WTC11 (cell line): ENCODE results near the gene CDH3. TPM values are rescaled to one million over a fixed set of nuclear protein-coding genes. Genes with fewer than 3 reads are reported as not detected.

Experiments
- ATAC-seq: fragments of 200-7000 bp; cut with Tn5 transposase; 2 replicates; pipeline ENCODE4 v1.10.0; 2021; ENCODE audit warnings: mild to moderate bottlenecking, moderate library complexity
- CTCF ChIA-PET: fragments of 300-600 bp; sonication (Branson Sonifier 250); formaldehyde crosslinking; loops from one replicate; lab custom pipeline; 2021; ENCODE audit warnings: antibody characterized with exemption; lab: Charles Lee
- POLR2A ChIA-PET: fragments of 350-600 bp; sonication (Branson Sonifier 250); formaldehyde crosslinking; loops from one replicate; lab custom pipeline; 2021; ENCODE audit warnings: antibody characterized with exemption; lab: Charles Lee
- DNase-seq: peaks from one replicate; pipeline ENCODE4 v3.0.0; 2021; ENCODE audit warnings: low spot score
- H3K27ac Mint-ChIP-seq: 2 replicates; pipeline ENCODE4 v1.8.0; 2021; ENCODE audit warnings: mixed read lengths
- H3K27me3 Mint-ChIP-seq: 2 replicates; pipeline ENCODE4 v1.8.0; 2021; ENCODE audit warnings: low read depth, mild to moderate bottlenecking, moderate library complexity, mixed read lengths
- H3K36me3 Mint-ChIP-seq: 2 replicates; pipeline ENCODE4 v1.8.0; 2021; ENCODE audit warnings: mixed read lengths
- H3K4me1 Mint-ChIP-seq: 2 replicates; pipeline ENCODE4 v1.8.0; 2022; ENCODE audit warnings: mixed read lengths
- H3K4me3 Mint-ChIP-seq: 2 replicates; pipeline ENCODE4 v1.8.0; 2021; ENCODE audit warnings: mild to moderate bottlenecking, moderate library complexity, mixed read lengths
- H3K9me3 Mint-ChIP-seq: 2 replicates; pipeline ENCODE4 v1.8.0; 2021; ENCODE audit warnings: mixed read lengths
- CDX4 ChIP-seq: fragments of 250-450 bp; sonication (Bioruptor Pico); IDR thresholded peaks from 2 replicates; pipeline ENCODE4 v1.9.0; 2021; ENCODE audit warnings: moderate library complexity, mild to moderate bottlenecking, inconsistent platforms, borderline replicate concordance
- E2F5 ChIP-seq: sonication (generic); formaldehyde crosslinking; IDR thresholded peaks from 2 replicates; pipeline ENCODE4 v1.8.1; 2022; ENCODE audit warnings: mild to moderate bottlenecking, moderate library complexity, missing genetic modification reagents
- FOXK1 ChIP-seq: sonication (generic); formaldehyde crosslinking; IDR thresholded peaks from 2 replicates; pipeline ENCODE4 v1.8.0; 2022; ENCODE audit warnings: mild to moderate bottlenecking, moderate library complexity, missing genetic modification reagents
- IRF2 ChIP-seq: sonication (generic); formaldehyde crosslinking; IDR thresholded peaks from 2 replicates; pipeline ENCODE4 v1.8.0; 2022; ENCODE audit warnings: low read depth, missing genetic modification reagents, borderline replicate concordance
- MAX ChIP-seq: sonication (generic); formaldehyde crosslinking; IDR thresholded peaks from 2 replicates; pipeline ENCODE4 v1.8.0; 2022; ENCODE audit warnings: mild to moderate bottlenecking, missing genetic modification reagents
- MLX ChIP-seq: sonication (generic); formaldehyde crosslinking; IDR thresholded peaks from 2 replicates; pipeline ENCODE4 v1.8.1; 2023; ENCODE audit warnings: mild to moderate bottlenecking, missing genetic modification reagents, moderate library complexity
- MYBL2 ChIP-seq: sonication (generic); formaldehyde crosslinking; IDR thresholded peaks from 2 replicates; pipeline ENCODE4 v1.8.1; 2023; ENCODE audit warnings: mild to moderate bottlenecking, moderate library complexity, missing genetic modification reagents
- PRRX2 ChIP-seq: fragments of 250-450 bp; sonication (Bioruptor Pico); IDR thresholded peaks from 2 replicates; pipeline ENCODE4 v1.8.0; 2021; ENCODE audit warnings: mild to moderate bottlenecking
- SOX15 ChIP-seq: fragments of 250-450 bp; sonication (Bioruptor Pico); IDR thresholded peaks from 2 replicates; pipeline ENCODE4 v1.9.0; 2021; ENCODE audit warnings: mild to moderate bottlenecking
- TEAD1 ChIP-seq: sonication (generic); formaldehyde crosslinking; IDR thresholded peaks from 2 replicates; pipeline ENCODE4 v1.8.0; 2022; ENCODE audit warnings: mild to moderate bottlenecking, missing genetic modification reagents
- ZMAT4 ChIP-seq: fragments of 250-450 bp; sonication (Bioruptor Pico); IDR thresholded peaks from 2 replicates; pipeline ENCODE4 v1.9.0; 2021; ENCODE audit warnings: mild to moderate bottlenecking
- ZNF121 ChIP-seq: sonication (generic); formaldehyde crosslinking; IDR thresholded peaks from 2 replicates; pipeline ENCODE4 v1.8.0; 2023; ENCODE audit warnings: missing genetic modification reagents
- ZNF317 ChIP-seq: sonication (generic); formaldehyde crosslinking; IDR thresholded peaks from 2 replicates; pipeline ENCODE4 v1.8.1; 2023; ENCODE audit warnings: low read depth, mild to moderate bottlenecking, moderate library complexity, missing genetic modification reagents, borderline replicate concordance
- ZNF416 ChIP-seq: fragments of 250-450 bp; sonication (Bioruptor Pico); IDR thresholded peaks from 2 replicates; pipeline ENCODE4 v1.9.0; 2021; ENCODE audit warnings: mild to moderate bottlenecking, inconsistent platforms
- ZNF671 ChIP-seq: fragments of 250-450 bp; sonication (Bioruptor Pico); IDR thresholded peaks from 2 replicates; pipeline ENCODE4 v1.8.0; 2021; ENCODE audit warnings: mild to moderate bottlenecking
- total RNA-seq: library from RNA; stranded (reverse); gene quantifications from 3 replicates; pipeline ENCODE4 v1.2.3, GENCODE V29; 2021
- TF ChIP-seq, protein P1 (sequence below): sonication (generic); formaldehyde crosslinking; IDR thresholded peaks from 2 replicates; pipeline ENCODE4 v1.8.1; 2022; ENCODE audit warnings: low read depth, mild to moderate bottlenecking, moderate library complexity, missing genetic modification reagents, borderline replicate concordance

The CDH3 gene
- total RNA-seq, 1 experiment from 2014 or later = 128 TPM

GRCh38 chr16:68644715-68645493 lies at the start of gene CDH3 (continued):
- TF ChIP-seq FOXK1 (peak; percentile 58; the same call in 1 of the 2 replicates), MLX (CRISPR knock-in tag) (0 out of 2 replicates have a peak, but pooled peaks have one; percentile 16)

- ATAC-seq (no peak), DNase-seq (no peak)
- ChIA-PET CTCF (interaction anchor here (0.9 to 1.1 kb wide), 2 partner anchors 67 to 75 kb away, joined by 4 read pairs; no protein-coding TSS in a partner anchor), POLR2A (no interaction called here)
- peaks cover 9% of the 10 kb centered on the region for H3K36me3 Mint-ChIP-seq
- H3K27ac Mint-ChIP-seq = no peak overlapping the region
- H3K4me1 Mint-ChIP-seq = peaks cover 10% of the 10 kb centered on the region
- no peaks in the 10 kb centered on the region; the same call in 1 of the 2 replicates for H3K27me3 Mint-ChIP-seq
- no peak overlapping the region for H3K4me3 Mint-ChIP-seq
- peaks cover 12% of the 10 kb centered on the region for H3K9me3 Mint-ChIP-seq
- no peak for TF ChIP-seq PRRX2 (CRISPR knock-in tag)
- TF ChIP-seq E2F5 = no peak
- TF ChIP-seq SOX15 = no peak
- no peak for TF ChIP-seq ZMAT4 (CRISPR knock-in tag)
- TF ChIP-seq, protein P1, sequence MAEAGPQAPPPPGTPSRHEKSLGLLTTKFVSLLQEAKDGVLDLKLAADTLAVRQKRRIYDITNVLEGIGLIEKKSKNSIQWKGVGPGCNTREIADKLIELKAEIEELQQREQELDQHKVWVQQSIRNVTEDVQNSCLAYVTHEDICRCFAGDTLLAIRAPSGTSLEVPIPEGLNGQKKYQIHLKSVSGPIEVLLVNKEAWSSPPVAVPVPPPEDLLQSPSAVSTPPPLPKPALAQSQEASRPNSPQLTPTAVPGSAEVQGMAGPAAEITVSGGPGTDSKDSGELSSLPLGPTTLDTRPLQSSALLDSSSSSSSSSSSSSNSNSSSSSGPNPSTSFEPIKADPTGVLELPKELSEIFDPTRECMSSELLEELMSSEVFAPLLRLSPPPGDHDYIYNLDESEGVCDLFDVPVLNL (CRISPR knock-in tag) = no peak
These were observed 48.8 kb upstream of the CDH3 start for GRCh38 chr16:68596266-68596665.

DNA sequence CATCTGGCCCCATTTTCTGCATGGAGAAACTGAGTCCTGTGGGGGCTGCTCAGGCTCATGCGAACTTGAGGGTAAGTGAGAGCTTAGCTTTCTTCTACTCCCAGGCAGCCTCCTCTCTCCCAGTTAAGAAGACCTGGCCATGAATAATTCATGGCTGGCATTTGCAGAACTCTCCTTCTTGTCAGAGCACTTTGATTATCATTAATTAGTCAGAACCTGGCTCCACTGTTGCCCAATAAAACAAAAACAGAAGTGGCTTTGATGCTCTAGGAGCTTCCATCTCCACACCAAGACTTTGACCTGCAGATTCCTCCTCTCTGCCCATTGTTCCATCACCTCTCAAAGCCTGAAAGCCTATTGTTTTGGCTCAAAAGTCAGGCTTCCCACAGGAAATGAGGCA lies 45.5 kb upstream of the CDH3 start:
- CTCF ChIA-PET = interaction anchor here (0.7 to 1.4 kb wide), 5 partner anchors 9 to 338 kb away, joined by 3 to 15 read pairs (median 3); no protein-coding TSS in a partner anchor

DNA sequence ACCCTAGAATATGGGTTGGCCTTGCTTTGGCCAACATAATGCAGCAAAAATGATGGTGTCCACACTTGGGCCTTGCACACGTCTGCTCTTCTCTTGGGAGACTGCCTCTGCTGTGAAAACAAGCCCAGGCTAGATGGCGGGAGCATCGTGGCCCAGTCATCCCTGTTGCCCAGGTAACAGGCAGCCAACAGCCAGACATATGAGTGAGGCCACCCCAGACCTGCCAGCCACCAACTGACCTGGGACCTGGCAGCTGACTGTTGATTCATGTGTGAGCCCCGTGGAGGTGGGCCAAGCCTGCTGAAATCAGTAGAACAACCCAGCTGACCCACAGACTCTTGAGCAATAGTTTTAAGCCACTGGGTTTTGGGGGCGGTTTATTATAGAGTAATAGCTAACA lies 39.4 kb upstream of the CDH3 start:
- Mint-ChIP-seq H3K36me3 (no peaks in the 10 kb centered on the region), H3K27ac (peak overlapping the region; percentile 80; the same call in 1 of the 2 replicates), H3K9me3 (peaks cover 4% of the 10 kb centered on the region; the same call in 1 of the 2 replicates), H3K4me3 (no peak overlapping the region), H3K27me3 (no peaks in the 10 kb centered on the region), H3K4me1 (peaks cover 12% of the 10 kb centered on the region)
- peak; percentile 44 for ATAC-seq
- CTCF ChIA-PET = interaction anchor here (1.0 kb wide), 2 partner anchors 15 to 38 kb away, joined by 3 read pairs; no protein-coding TSS in a partner anchor
- no peak for DNase-seq
- no peak for TF ChIP-seq MYBL2 (CRISPR knock-in tag)
- no peak for TF ChIP-seq ZNF416
- no peak for TF ChIP-seq MAX (CRISPR knock-in tag)
- no peak for TF ChIP-seq IRF2 (CRISPR knock-in tag)
- TF ChIP-seq TEAD1 = no peak
- TF ChIP-seq ZNF121 (CRISPR knock-in tag) = no peak
- TF ChIP-seq CDX4 = no peak
- TF ChIP-seq SOX15 = no peak
- POLR2A ChIA-PET = interaction anchor here (0.6 kb wide), 1 partner anchor 307 kb away, joined by 4 read pairs; no protein-coding TSS in a partner anchor

More for the DNA sequence above, 45.5 kb upstream of the CDH3 start:
- H3K27ac Mint-ChIP-seq = no peak overlapping the region
- H3K4me3 Mint-ChIP-seq = no peak overlapping the region
- POLR2A ChIA-PET = no interaction called here
- peaks cover 9% of the 10 kb centered on the region for H3K4me1 Mint-ChIP-seq
- TF ChIP-seq PRRX2 (CRISPR knock-in tag) = no peak
- TF ChIP-seq ZNF317 (CRISPR knock-in tag) = no peak
- TF ChIP-seq ZNF671 (CRISPR knock-in tag) = no peak
- TF ChIP-seq MAX (CRISPR knock-in tag) = no peak
- no peak for TF ChIP-seq FOXK1
- H3K27me3 Mint-ChIP-seq = no peaks in the 10 kb centered on the region
- H3K36me3 Mint-ChIP-seq = no peaks in the 10 kb centered on the region
- ATAC-seq (peak; percentile 38), DNase-seq (no peak)
- H3K9me3 Mint-ChIP-seq = no peaks in the 10 kb centered on the region
